Nephron (organoid): ENCODE results near the gene GMPR.

Source experiments
- H3K27ac Mint-ChIP-seq, 3 experiments: 2 replicates each; pipeline ENCODE4 v1.8.0; 2020; ENCODE audit warnings: mixed read lengths in 3 of 3, mild to moderate bottlenecking in 2 of 3, moderate library complexity in 1 of 3
- H3K27me3 Mint-ChIP-seq: 2 replicates; pipeline ENCODE4 v1.8.0; 2021; ENCODE audit warnings: low read depth, mild to moderate bottlenecking, moderate library complexity, mixed read lengths
- H3K36me3 Mint-ChIP-seq: 2 replicates; pipeline ENCODE4 v1.8.0; 2020; ENCODE audit warnings: low read depth, mixed read lengths
- H3K4me1 Mint-ChIP-seq: 2 replicates; pipeline ENCODE4 v1.8.0; 2020; ENCODE audit warnings: mixed read lengths
- H3K4me3 Mint-ChIP-seq, 3 experiments: 2 replicates each; pipeline ENCODE4 v1.8.0; 2020; ENCODE audit warnings: mild to moderate bottlenecking in 3 of 3, mixed read lengths in 3 of 3, moderate library complexity in 2 of 3
- H3K9me3 Mint-ChIP-seq: 2 replicates; pipeline ENCODE4 v1.8.0; 2020; ENCODE audit warnings: mixed read lengths
- CTCF ChIP-seq, 3 experiments: fragments of 200-600 bp; sonication (generic); IDR thresholded peaks; one replicate each; pipeline ENCODE4 v1.5.0; 2021; ENCODE audit warnings: antibody characterized with exemption in 3 of 3; ENCODE audit not compliant: unreplicated experiment in 3 of 3

Gene GMPR

GRCh38 chr6:16199804-16200203 is 38.6 kb upstream of the GMPR start:
- no peaks in the 10 kb centered on the region for H3K36me3 Mint-ChIP-seq
- peaks cover 9% of the 10 kb centered on the region for H3K27me3 Mint-ChIP-seq
- peak overlapping the region; percentile 74 to 78 (median 78) for H3K27ac Mint-ChIP-seq
- peaks cover 32% of the 10 kb centered on the region for H3K4me1 Mint-ChIP-seq
- peak overlapping the region in 1 of 3 experiments; percentile 11 for H3K4me3 Mint-ChIP-seq
- no peak for TF ChIP-seq CTCF (IDR thresholded peaks at IDR 0.05; ENCODE audit: unreplicated experiment in 3 of 3)
- H3K9me3 Mint-ChIP-seq = no peaks in the 10 kb centered on the region

GRCh38 chr6:16200321-16200883 is 38.0 kb upstream of the GMPR start:
- TF ChIP-seq CTCF (IDR thresholded peaks at IDR 0.05; ENCODE audit: unreplicated experiment in 3 of 3) = no peak
- H3K4me3 Mint-ChIP-seq = peak overlapping the region; percentile 10 to 48 (median 12)

GRCh38 chr6:16201706-16202105 is 36.7 kb upstream of the GMPR start:
- peaks cover 50% of the 10 kb centered on the region for H3K4me1 Mint-ChIP-seq
- H3K27me3 Mint-ChIP-seq = peaks cover 9% of the 10 kb centered on the region
- no peaks in the 10 kb centered on the region for H3K36me3 Mint-ChIP-seq
- no peaks in the 10 kb centered on the region for H3K9me3 Mint-ChIP-seq
- peak overlapping the region; percentile 55 to 66 (median 59) for H3K27ac Mint-ChIP-seq
- no peak overlapping the region for H3K4me3 Mint-ChIP-seq
- TF ChIP-seq CTCF (IDR thresholded peaks at IDR 0.05; ENCODE audit: unreplicated experiment in 3 of 3) = no peak

More at GRCh38 chr6:16200321-16200883, 38.0 kb upstream of the GMPR start:
- H3K4me1 Mint-ChIP-seq = peaks cover 37% of the 10 kb centered on the region
- no peaks in the 10 kb centered on the region for H3K36me3 Mint-ChIP-seq
- no peaks in the 10 kb centered on the region for H3K9me3 Mint-ChIP-seq
- H3K27ac Mint-ChIP-seq = peak overlapping the region; percentile 74 to 78 (median 78)
- peaks cover 9% of the 10 kb centered on the region for H3K27me3 Mint-ChIP-seq

GRCh38 chr6:16204653-16205376 is 33.6 kb upstream of the GMPR start:
- peak overlapping the region in 1 of 3 experiments; percentile 31 for H3K4me3 Mint-ChIP-seq
- H3K4me1 Mint-ChIP-seq = peaks cover 47% of the 10 kb centered on the region
- H3K36me3 Mint-ChIP-seq = no peaks in the 10 kb centered on the region
- no peaks in the 10 kb centered on the region for H3K9me3 Mint-ChIP-seq
- peaks cover 8% of the 10 kb centered on the region for H3K27me3 Mint-ChIP-seq
- H3K27ac Mint-ChIP-seq = peak overlapping the region; percentile 92 to 95 (median 95)
- TF ChIP-seq CTCF (IDR thresholded peaks at IDR 0.05; ENCODE audit: unreplicated experiment in 3 of 3) = no peak

- no peak for TF ChIP-seq CTCF (IDR thresholded peaks at IDR 0.05; ENCODE audit: unreplicated experiment in 3 of 3)
- Mint-ChIP-seq H3K36me3 (no peaks in the 10 kb centered on the region), H3K4me3 (peak overlapping the region; percentile 8 to 31 (median 13)), H3K4me1 (peaks cover 39% of the 10 kb centered on the region), H3K9me3 (no peaks in the 10 kb centered on the region), H3K27me3 (peaks cover 6% of the 10 kb centered on the region), H3K27ac (peak overlapping the region; percentile 92 to 95 (median 95))
These were observed 32.8 kb upstream of the GMPR start for GRCh38 chr6:16205377-16206144.
